CD4-positive, alpha-beta memory T cell (primary cell): Measurements from ENCODE around the gene NECTIN3. TPM values are rescaled to one million over a fixed set of nuclear protein-coding genes. Genes with fewer than 3 reads are reported as not detected.
A peak's percentile ranks its signal among the peaks of the same experiment; 100 is the strongest.

ENCODE experiments used
- CTCF ChIA-PET: fragments of 350-600 bp; sonication (Branson Sonifier 250); formaldehyde crosslinking; loops from one replicate; lab custom pipeline; 2021; ENCODE audit warnings: inconsistent platforms; ENCODE audit not compliant: partially characterized antibody; lab: Charles Lee
- POLR2A ChIA-PET: fragments of 350-600 bp; sonication (Branson Sonifier 250); formaldehyde crosslinking; loops from one replicate; lab custom pipeline; 2021; ENCODE audit not compliant: partially characterized antibody; lab: Charles Lee
- DNase-seq, 5 donors: peaks; one replicate each; pipeline versions ENCODE4 v3.0.0 to v3.0.0-alpha.2; 2020 to 2022; ENCODE audit warnings: mixed read lengths in 1 of 5
- H3K27ac ChIP-seq: one replicate; pipeline ENCODE4 v1.7.0; 2013; ENCODE audit warnings: low read depth, low read length
- H3K27me3 ChIP-seq: 2 replicates; pipeline ENCODE4 v1.7.0; 2013; ENCODE audit warnings: mild to moderate bottlenecking, low read length, moderate library complexity; ENCODE audit not compliant: insufficient read depth
- H3K36me3 ChIP-seq: 2 replicates; pipeline ENCODE4 v1.7.0; 2013; ENCODE audit warnings: mild to moderate bottlenecking, low read length, moderate library complexity; ENCODE audit not compliant: insufficient read depth
- H3K4me1 ChIP-seq: 2 replicates; pipeline ENCODE4 v1.7.0; 2013; ENCODE audit warnings: mild to moderate bottlenecking, low read length, moderate library complexity; ENCODE audit not compliant: insufficient read depth
- H3K4me3 ChIP-seq, 2 donors: one replicate each; pipeline ENCODE4 v1.7.0; 2013; ENCODE audit warnings: low read length in 2 of 2, mild to moderate bottlenecking in 1 of 2
- H3K9me3 ChIP-seq, 2 donors: one replicate each; pipeline ENCODE4 v1.7.0; 2013; ENCODE audit warnings: low read length in 2 of 2, control low read depth in 1 of 2; ENCODE audit not compliant: control insufficient read depth in 1 of 2
- H3K27ac Mint-ChIP-seq, 7 donors: one replicate each; pipeline ENCODE4 v1.8.0; 2020 to 2021; ENCODE audit warnings: mixed read lengths in 7 of 7, mild to moderate bottlenecking in 6 of 7, inconsistent platforms in 3 of 7, moderate library complexity in 3 of 7
- H3K27me3 Mint-ChIP-seq, 2 donors: one replicate each; pipeline ENCODE4 v1.8.0; 2020 to 2021; ENCODE audit warnings: mixed read lengths in 2 of 2
- H3K36me3 Mint-ChIP-seq, 2 donors: one replicate each; pipeline ENCODE4 v1.8.0; 2020 to 2021; ENCODE audit warnings: mixed read lengths in 2 of 2, inconsistent platforms in 1 of 2, mild to moderate bottlenecking in 1 of 2
- H3K4me1 Mint-ChIP-seq, 4 donors: one replicate each; pipeline ENCODE4 v1.8.0; 2020 to 2021; ENCODE audit warnings: mixed read lengths in 4 of 4, mild to moderate bottlenecking in 1 of 4
- H3K4me3 Mint-ChIP-seq, 8 donors: one replicate each; pipeline ENCODE4 v1.8.0; 2020 to 2021; ENCODE audit warnings: mixed read lengths in 8 of 8, mild to moderate bottlenecking in 7 of 8, moderate library complexity in 6 of 8, inconsistent platforms in 3 of 8
- H3K9me3 Mint-ChIP-seq, 8 donors: one replicate each; pipeline ENCODE4 v1.8.0; 2020 to 2021; ENCODE audit warnings: mixed read lengths in 8 of 8, mild to moderate bottlenecking in 5 of 8, inconsistent platforms in 3 of 8, moderate library complexity in 1 of 8
- intact Hi-C: fragments of 100-400 bp; cut with micrococcal nuclease; formaldehyde crosslinking; loops from one replicate; pipeline ENCODE4 v1.15.1; 2023
- polyA plus RNA-seq, 2 donors: library from polyadenylated mRNA; unstranded; fragments of 300-500 nt; fragmentation: Illumina TruSeq; gene quantifications; one replicate each; pipeline ENCODE4 v1.2.3, GENCODE V29; 2021
- total RNA-seq, 2 experiments: library from RNA; stranded (reverse); gene quantifications; one replicate each; pipeline ENCODE4 v1.2.3, GENCODE V29; 2021

Gene NECTIN3
- total and polyA plus RNA-seq, 4 experiments from 2014 or later, result 1.9 to 15.6 (median 7.9) TPM

GRCh38 chr3:111069974-111070771 lies 1.4 kb upstream of the NECTIN3 start:
- Mint-ChIP-seq H3K4me3 (peak overlapping the region; percentile 93 to 97 (median 94)), H3K36me3 (peaks cover 0 to 9% of the 10 kb centered on the region in 2 donors), H3K4me1 (peaks cover 32 to 49% (median 41%) of the 10 kb centered on the region in 4 donors), H3K27me3 (peaks cover 0 to 4% of the 10 kb centered on the region in 2 donors), H3K27ac (peak overlapping the region; percentile 90 to 95 (median 93)), H3K9me3 (no peaks in the 10 kb centered on the region)
- peaks cover 32% of the 10 kb centered on the region for H3K4me1 ChIP-seq
- ChIA-PET POLR2A (interaction anchor here (0.6 to 1.8 kb wide), 7 partner anchors 15 to 909 kb away, joined by 3 to 5 read pairs (median 4); partner anchors contain the start of gene ABHD10), CTCF (interaction anchor here (0.9 to 3.5 kb wide), 3 partner anchors 9 to 909 kb away, joined by 3 to 20 read pairs (median 3); partner anchors contain the start of gene ABHD10)
- peak overlapping the region; percentile 57 for H3K27ac ChIP-seq
- intact Hi-C loops, result loop anchor here (1.0 to 10.0 kb wide), 8 partner anchors 252 to 1492 kb away; partner anchors contain the start of genes ATG3, CD96 and SLC35A5
- H3K36me3 ChIP-seq, result no peaks in the 10 kb centered on the region
- peak in 1 of 5 donors; percentile 42 for DNase-seq
- peak overlapping the region; percentile 66 to 82 for H3K4me3 ChIP-seq
- H3K27me3 ChIP-seq, result no peaks in the 10 kb centered on the region
- H3K9me3 ChIP-seq, result no peaks in the 10 kb centered on the region

GRCh38 chr3:111070772-111071256 lies 802 bp upstream of the NECTIN3 start:
- POLR2A ChIA-PET, result interaction anchor here (0.6 to 1.8 kb wide), 5 partner anchors 16 to 908 kb away, joined by 3 to 5 read pairs (median 4); partner anchors contain the start of gene ABHD10
- peaks cover 0 to 4% of the 10 kb centered on the region in 2 donors for H3K27me3 Mint-ChIP-seq

GRCh38 chr3:111072031-111072921 lies 660 bp downstream of the NECTIN3 start:
- no peaks in the 10 kb centered on the region for H3K27me3 ChIP-seq
- Mint-ChIP-seq H3K4me1 (peaks cover 33 to 54% (median 44%) of the 10 kb centered on the region in 4 donors), H3K27ac (peak overlapping the region; percentile 69 to 92 (median 87)), H3K9me3 (no peaks in the 10 kb centered on the region), H3K36me3 (peaks cover 0 to 9% of the 10 kb centered on the region in 2 donors), H3K4me3 (peak overlapping the region; percentile 93 to 97 (median 94)), H3K27me3 (peaks cover 0 to 4% of the 10 kb centered on the region in 2 donors)
- no peaks in the 10 kb centered on the region for H3K36me3 ChIP-seq
- H3K4me3 ChIP-seq, result peak overlapping the region; percentile 47 to 78
- peaks cover 32% of the 10 kb centered on the region for H3K4me1 ChIP-seq
- intact Hi-C loops, result loop anchor here (5.0 to 10.0 kb wide), 6 partner anchors 250 to 1490 kb away; partner anchors contain the start of genes ATG3 and SLC35A5
- POLR2A ChIA-PET, result interaction anchor here (1.1 kb wide), 1 partner anchor 597 kb away, joined by 3 read pairs; no protein-coding TSS in a partner anchor
- CTCF ChIA-PET, result no interaction called here
- peak overlapping the region; percentile 46 for H3K27ac ChIP-seq
- no peaks in the 10 kb centered on the region for H3K9me3 ChIP-seq
- peak; percentile 15 to 46 (median 29) for DNase-seq

More at GRCh38 chr3:111070772-111071256, 802 bp upstream of the NECTIN3 start:
- H3K4me1 Mint-ChIP-seq, result peaks cover 33 to 54% (median 44%) of the 10 kb centered on the region in 4 donors
- H3K27ac Mint-ChIP-seq, result peak overlapping the region; percentile 90 to 95 (median 93)
- peak in 4 of 5 donors; percentile 32 to 43 (median 34) for DNase-seq
- H3K4me3 Mint-ChIP-seq, result peak overlapping the region; percentile 93 to 97 (median 94)
- peaks cover 0 to 9% of the 10 kb centered on the region in 2 donors for H3K36me3 Mint-ChIP-seq
- CTCF ChIA-PET, result interaction anchor here (0.9 to 3.5 kb wide), 3 partner anchors 9 to 908 kb away, joined by 3 to 20 read pairs (median 3); partner anchors contain the start of gene ABHD10
- no peaks in the 10 kb centered on the region for H3K9me3 Mint-ChIP-seq
- no peaks in the 10 kb centered on the region for H3K27me3 ChIP-seq
- H3K4me3 ChIP-seq, result peak overlapping the region; percentile 66 to 82
- H3K4me1 ChIP-seq, result peaks cover 32% of the 10 kb centered on the region
- no peaks in the 10 kb centered on the region for H3K36me3 ChIP-seq
- peak overlapping the region; percentile 57 for H3K27ac ChIP-seq
- no peaks in the 10 kb centered on the region for H3K9me3 ChIP-seq
- intact Hi-C loops, result loop anchor here (1.0 to 10.0 kb wide), 9 partner anchors 251 to 1491 kb away; partner anchors contain the start of genes ATG3, CD96 and SLC35A5

- DNase-seq, result no peak
- POLR2A ChIA-PET, result no interaction called here
- Histone ChIP-seq H3K4me3 (no peak overlapping the region), H3K9me3 (no peaks in the 10 kb centered on the region), H3K36me3 (no peaks in the 10 kb centered on the region), H3K4me1 (peaks cover 32% of the 10 kb centered on the region), H3K27ac (no peak overlapping the region), H3K27me3 (no peaks in the 10 kb centered on the region)
- Mint-ChIP-seq H3K27ac (peak overlapping the region in 6 of 7 donors; percentile 69 to 90 (median 86)), H3K27me3 (peaks cover 0 to 4% of the 10 kb centered on the region in 2 donors), H3K9me3 (no peaks in the 10 kb centered on the region), H3K4me3 (peak overlapping the region; percentile 91 to 97 (median 94)), H3K36me3 (peaks cover 0 to 9% of the 10 kb centered on the region in 2 donors), H3K4me1 (peaks cover 33 to 54% (median 41%) of the 10 kb centered on the region in 4 donors)
- CTCF ChIA-PET, result interaction anchor here (0.9 to 1.4 kb wide), 3 partner anchors 10 to 472 kb away, joined by 3 to 4 read pairs (median 4); no protein-coding TSS in a partner anchor
- intact Hi-C loops, result loop anchor here (5.0 to 10.0 kb wide), 6 partner anchors 249 to 1489 kb away; partner anchors contain the start of genes ATG3 and SLC35A5
Measured at GRCh38 chr3:111073218-111073617, 1.6 kb downstream of the NECTIN3 start.

- peaks cover 0 to 2% of the 10 kb centered on the region in 2 donors for H3K36me3 Mint-ChIP-seq
- H3K4me3 ChIP-seq, result no peak overlapping the region
- H3K27ac ChIP-seq, result no peak overlapping the region
- no peaks in the 10 kb centered on the region for H3K9me3 Mint-ChIP-seq
- peaks cover 23% of the 10 kb centered on the region for H3K4me1 ChIP-seq
- H3K36me3 ChIP-seq, result no peaks in the 10 kb centered on the region
- H3K27ac Mint-ChIP-seq, result no peak overlapping the region
- no peak overlapping the region for H3K4me3 Mint-ChIP-seq
- H3K27me3 Mint-ChIP-seq, result peaks cover 0 to 4% of the 10 kb centered on the region in 2 donors
- no peaks in the 10 kb centered on the region for H3K27me3 ChIP-seq
- no peaks in the 10 kb centered on the region for H3K9me3 ChIP-seq
- ChIA-PET POLR2A (no interaction called here), CTCF (interaction anchor here (0.7 kb wide), 1 partner anchor 463 kb away, joined by 3 read pairs; no protein-coding TSS in a partner anchor)
- H3K4me1 Mint-ChIP-seq, result peaks cover 26 to 39% (median 29%) of the 10 kb centered on the region in 4 donors
- DNase-seq, result no peak
- intact Hi-C loops, result loop anchor here (10.0 kb wide), 1 partner anchor 908 kb away; no protein-coding TSS in a partner anchor
Measured at GRCh38 chr3:111076732-111077131, 5.1 kb downstream of the NECTIN3 start.

GRCh38 chr3:111077369-111077768 lies 5.8 kb downstream of the NECTIN3 start:
- no peak for DNase-seq
- H3K4me3 ChIP-seq, result no peak overlapping the region
- ChIA-PET CTCF (no interaction called here), POLR2A (no interaction called here)
- peaks cover 22% of the 10 kb centered on the region for H3K4me1 ChIP-seq
- no peak overlapping the region for H3K27ac Mint-ChIP-seq
- no peak overlapping the region for H3K4me3 Mint-ChIP-seq
- peaks cover 26 to 39% (median 29%) of the 10 kb centered on the region in 4 donors for H3K4me1 Mint-ChIP-seq
- no peaks in the 10 kb centered on the region for H3K9me3 Mint-ChIP-seq
- H3K36me3 Mint-ChIP-seq, result peaks cover 0 to 2% of the 10 kb centered on the region in 2 donors
- intact Hi-C loops, result loop anchor here (10.0 kb wide), 1 partner anchor 907 kb away; no protein-coding TSS in a partner anchor
- H3K27ac ChIP-seq, result no peak overlapping the region
- H3K9me3 ChIP-seq, result no peaks in the 10 kb centered on the region
- H3K36me3 ChIP-seq, result no peaks in the 10 kb centered on the region
- peaks cover 0 to 4% of the 10 kb centered on the region in 2 donors for H3K27me3 Mint-ChIP-seq
- no peaks in the 10 kb centered on the region for H3K27me3 ChIP-seq
